Endometrial microvascular endothelial cells (primary cell): ENCODE data around the gene AGAP3. TPM values are rescaled to one million over a fixed set of nuclear protein-coding genes. Genes with fewer than 3 reads are reported as not detected.

Experiments
- in situ Hi-C: cut with HindIII; loops from 2 replicates; pipeline ENCODE4 v1.10.0; 2017; ENCODE audit warnings: low sequenced_read_pairs, low pct_unique_long_range_greater_than_20kb; ENCODE audit errors: inconsistent ontology term
- total RNA-seq: library from RNA; depleted of rRNA; stranded (reverse); fragments of >200 nt; gene quantifications from one replicate; pipeline ENCODE4 v1.2.3, GENCODE V29; 2015; ENCODE audit errors: inconsistent ontology term

Gene AGAP3
- total RNA-seq, 1 donor from 2014 or later, result 52.1 TPM

GRCh38 chr7:151115836-151116418 lies 29.7 kb downstream of the AGAP3 start:
- in situ Hi-C loops, result no loop called here

GRCh38 chr7:151116603-151117440 lies 30.5 kb downstream of the AGAP3 start:
- in situ Hi-C loops, result no loop called here

- in situ Hi-C loops, result no loop called here
Observed at GRCh38 chr7:151117565-151117964, 31.3 kb downstream of the AGAP3 start.

GRCh38 chr7:151118108-151119054 lies 32.1 kb downstream of the AGAP3 start:
- in situ Hi-C loops, result no loop called here

- in situ Hi-C loops, result no loop called here
Observed at GRCh38 chr7:151119055-151119415, 32.8 kb downstream of the AGAP3 start.

GRCh38 chr7:151119902-151120301 lies 33.6 kb downstream of the AGAP3 start:
- in situ Hi-C loops, result no loop called here

GRCh38 chr7:151120896-151121295 lies 34.6 kb downstream of the AGAP3 start:
- in situ Hi-C loops, result no loop called here

- in situ Hi-C loops, result no loop called here
Observed at GRCh38 chr7:151121380-151122170, 35.3 kb downstream of the AGAP3 start.

- in situ Hi-C loops, result no loop called here
Observed at GRCh38 chr7:151122276-151122675, 36.0 kb downstream of the AGAP3 start.

GRCh38 chr7:151122796-151123157 lies 36.5 kb downstream of the AGAP3 start:
- in situ Hi-C loops, result no loop called here

GRCh38 chr7:151123158-151123821 lies 37.0 kb downstream of the AGAP3 start:
- in situ Hi-C loops, result no loop called here

- in situ Hi-C loops, result no loop called here
Observed at GRCh38 chr7:151123822-151124464, 37.7 kb downstream of the AGAP3 start.

- in situ Hi-C loops, result no loop called here
Observed at GRCh38 chr7:151124481-151124880, 38.2 kb downstream of the AGAP3 start.

- in situ Hi-C loops, result no loop called here
Observed at GRCh38 chr7:151124899-151125399, 38.7 kb downstream of the AGAP3 start.

GRCh38 chr7:151125470-151125845 lies 39.2 kb downstream of the AGAP3 start:
- in situ Hi-C loops, result no loop called here

GRCh38 chr7:151125846-151126481 lies 39.7 kb downstream of the AGAP3 start:
- in situ Hi-C loops, result no loop called here

- in situ Hi-C loops, result no loop called here
Observed at GRCh38 chr7:151126491-151127137, 40.3 kb downstream of the AGAP3 start.
